GM12878 (cell line): ENCODE data around the gene MORC1. TPM values are rescaled to one million over a fixed set of nuclear protein-coding genes. Genes with fewer than 3 reads are reported as not detected.

ENCODE experiments used
- ATAC-seq: fragments of 200-7000 bp; cut with Tn5 transposase; 3 replicates; pipeline ENCODE4 v1.9.1; 2020; ENCODE audit warnings: mild to moderate bottlenecking, moderate library complexity
- BruUV-seq: library from RNA; stranded (reverse); fragments of 400-500 nt; replicated peaks from 2 replicates; lab custom pipeline; 2021; lab: Mats Ljungman, UMichigan
- CTCF ChIA-PET: fragments of 300-600 bp; sonication (Branson Sonifier 250); formaldehyde crosslinking; extraction: SDS; loops from one replicate; lab custom pipeline; 2021; ENCODE audit warnings: inconsistent platforms; lab: Yijun Ruan, JAX
- POLR2A ChIA-PET: fragments of 350-600 bp; formaldehyde crosslinking; extraction: SDS; loops from one replicate; lab custom pipeline; 2021; ENCODE audit warnings: inconsistent platforms; lab: Charles Lee
- RAD21 ChIA-PET: fragments of 300-600 bp; sonication (Branson Sonifier 250); formaldehyde crosslinking; loops from one replicate; lab custom pipeline; 2023; ENCODE audit warnings: antibody characterized with exemption; ENCODE audit not compliant: unreplicated experiment; lab: Charles Lee
- SMC1A ChIA-PET: fragments of 300-600 bp; sonication (Branson Sonifier 250); formaldehyde crosslinking; loops from one replicate; lab custom pipeline; 2023; ENCODE audit not compliant: unreplicated experiment, uncharacterized antibody; lab: Charles Lee
- DNase-seq: peaks from one replicate; pipeline ENCODE4 v3.0.0-alpha.2; 2011; ENCODE audit warnings: low read depth, low spot score
- FAIRE-seq: peaks from 3 replicates; lab custom pipeline; 2011; peaks lifted over from hg19 to GRCh38; lab: Jason Lieb, UNC
- H2AFZ ChIP-seq: 2 replicates; pipeline ENCODE4 v1.6.0; 2011; ENCODE audit warnings: low read depth, low read length, control low read depth; ENCODE audit not compliant: control insufficient read depth
- H3K27ac ChIP-seq: 2 replicates; pipeline ENCODE4 v1.5.1; 2011; ENCODE audit warnings: control low read depth; ENCODE audit not compliant: control insufficient read depth, insufficient read depth
- H3K27me3 ChIP-seq, 2 experiments: replicated peaks in 1 of 2; 2 replicates each; pipeline versions ENCODE4 v1.6.0 to v1.6.1; 2011; ENCODE audit warnings: low read length in 1 of 2; ENCODE audit not compliant: control insufficient read depth in 2 of 2, insufficient read depth in 2 of 2
- H3K36me3 ChIP-seq, 2 experiments: 2 replicates each; pipeline ENCODE4 v1.5.1; 2011; ENCODE audit warnings: low read length in 1 of 2; ENCODE audit not compliant: control insufficient read depth in 2 of 2, insufficient read depth in 2 of 2
- H3K4me1 ChIP-seq: 2 replicates; pipeline ENCODE4 v1.6.1; 2011; ENCODE audit warnings: mild to moderate bottlenecking, low read length, moderate library complexity, mixed read lengths; ENCODE audit not compliant: control insufficient read depth, insufficient read depth
- H3K4me2 ChIP-seq: 2 replicates; pipeline ENCODE4 v1.6.0; 2011; ENCODE audit warnings: control low read depth; ENCODE audit not compliant: control insufficient read depth, insufficient read depth
- H3K4me3 ChIP-seq: fragments of 200-600 bp; sonication (generic); 2 replicates; pipeline ENCODE4 v1.5.1; 2016
- H3K79me2 ChIP-seq: 2 replicates; pipeline ENCODE4 v1.6.0; 2011; ENCODE audit warnings: low read length; ENCODE audit not compliant: control insufficient read depth, insufficient read depth
- H3K9ac ChIP-seq: 2 replicates; pipeline ENCODE4 v1.8.0; 2011; ENCODE audit warnings: low read length, control low read depth, mixed read lengths; ENCODE audit not compliant: control insufficient read depth, insufficient read depth
- H3K9me3 ChIP-seq: replicated peaks from 3 replicates; pipeline ENCODE4 v1.5.1; 2011; ENCODE audit warnings: mild to moderate bottlenecking, low read length; ENCODE audit not compliant: control insufficient read depth, insufficient read depth
- H4K20me1 ChIP-seq: 2 replicates; pipeline ENCODE4 v1.6.0; 2011; ENCODE audit not compliant: control insufficient read depth, insufficient read depth
- BCL11A ChIP-seq: IDR thresholded peaks from 2 replicates; pipeline ENCODE4 v1.6.1; 2011; ENCODE audit warnings: low read depth, low read length
- BMI1 ChIP-seq: fragments of 450-650 bp; IDR thresholded peaks from 2 replicates; pipeline ENCODE4 v1.6.1; 2016; ENCODE audit warnings: mild to moderate bottlenecking, moderate library complexity, borderline replicate concordance
- ESRRA ChIP-seq: IDR thresholded peaks from 2 replicates; pipeline ENCODE4 v1.6.1; 2012; ENCODE audit warnings: mild to moderate bottlenecking, low read length, improper control_type of control experiment
- LARP7 ChIP-seq: fragments of 450-650 bp; IDR thresholded peaks from 2 replicates; pipeline ENCODE4 v1.6.1; 2017; ENCODE audit warnings: mild to moderate bottlenecking
- MEF2B ChIP-seq: fragments of 450-650 bp; IDR thresholded peaks from 2 replicates; pipeline ENCODE4 v1.6.1; 2018; ENCODE audit warnings: mild to moderate bottlenecking, moderate library complexity; ENCODE audit not compliant: partially characterized antibody, poor library complexity, severe bottlenecking
- SUZ12 ChIP-seq: fragments of 200-600 bp; sonication (generic); IDR thresholded peaks from one replicate; pipeline ENCODE4 v1.6.1; 2018; ENCODE audit warnings: antibody characterized with exemption, mild to moderate bottlenecking; ENCODE audit not compliant: unreplicated experiment
- TCF3 ChIP-seq: IDR thresholded peaks from 2 replicates; pipeline ENCODE4 v1.6.1; 2012; ENCODE audit warnings: low read depth, mild to moderate bottlenecking, low read length, borderline replicate concordance; ENCODE audit not compliant: insufficient read depth
- YBX1 ChIP-seq: fragments of 450-650 bp; IDR thresholded peaks from 2 replicates; pipeline ENCODE4 v1.6.1; 2016; ENCODE audit warnings: antibody characterized with exemption
- WGBS: methylation state at CpG from one replicate; pipeline ENCODE4 v1.1.6; 2016; ENCODE audit warnings: low lambda C conversion rate; ENCODE audit not compliant: insufficient replicate concordance, insufficient coverage; ENCODE audit errors: missing lambda C conversion rate; 5-methylcytosine and 5-hydroxymethylcytosine counted together
- in situ Hi-C: fragments of 300-500 bp; cut with MboI; formaldehyde crosslinking; loops from 9 replicates; pipeline ENCODE4 v1.14.3; 2018; ENCODE audit warnings: mixed read lengths
- intact Hi-C: fragments of 100-400 bp; cut with micrococcal nuclease; formaldehyde crosslinking; loops from one replicate; pipeline ENCODE4 v1.14.2; 2022; ENCODE audit not compliant: unreplicated experiment
- polyA plus RNA-seq, 11 experiments: library from polyadenylated mRNA; depleted of rRNA in 4 of 11; unstranded in 6 of 11; stranded (reverse) in 5 of 11; fragments of >200 nt; fragmentation: Nextera tagmentation in 4 of 11; fragmentation: Illumina TruSeq in 1 of 11; extraction: Ambion mirVana in 4 of 11; extraction: Trizol in 1 of 11; gene quantifications; 1 replicate in 1 of 11; 2 replicates in 10 of 11; pipeline versions ENCODE4 v1.2.1 to v1.2.3, GENCODE V29; 2011 to 2016; ENCODE audit warnings: inconsistent platforms in 2 of 11, missing spikeins in 2 of 11, low read depth in 1 of 11
- total RNA-seq, 4 experiments: library from RNA; depleted of rRNA in 3 of 4; stranded (reverse); fragments of >200 nt in 3 of 4; fragmentation: Illumina TruSeq in 1 of 4; extraction: Trizol in 1 of 4; gene quantifications; 2 replicates each; pipeline versions ENCODE4 v1.2.1 to v1.2.3, GENCODE V29; 2013 to 2021
- TF ChIP-seq, protein P1 (sequence below): IDR thresholded peaks from 2 replicates; pipeline ENCODE4 v1.6.1; 2012; ENCODE audit warnings: low read depth, low read length, improper control_type of control experiment

Gene MORC1
- total and polyA plus RNA-seq, 10 of the 15 experiments (the other 5 are each of a cell fraction or from before 2014, with no cell fraction given) = 0.18 TPM; not detected in 9

DNA sequence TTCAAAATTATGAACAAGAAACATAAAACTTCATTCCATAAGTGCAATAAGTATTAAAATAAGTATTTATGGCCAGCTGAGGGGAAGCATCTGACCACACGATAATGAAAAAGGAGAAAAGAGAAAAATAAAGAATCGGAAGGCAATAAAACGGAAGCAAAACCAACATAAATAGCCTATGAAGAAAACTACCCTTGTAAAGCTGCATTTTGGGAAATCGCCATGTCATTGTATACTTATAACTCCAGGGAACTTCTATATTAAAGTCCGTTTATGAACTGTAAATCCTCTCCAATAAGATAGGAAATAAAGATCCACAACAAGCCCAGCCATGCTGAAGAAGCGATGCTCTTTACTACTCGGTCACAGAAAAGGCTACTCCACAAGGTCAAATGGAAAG lies 47.7 kb downstream of the MORC1 start:
- no peak for ATAC-seq
- ChIA-PET POLR2A (interaction anchor here (2.0 kb wide), 1 partner anchor 11 kb away, joined by 6 read pairs; no protein-coding TSS in a partner anchor), RAD21 (interaction anchor here (0.7 kb wide), 1 partner anchor 47 kb away, joined by 3 read pairs; no protein-coding TSS in a partner anchor), SMC1A (interaction anchor here (1.1 to 4.6 kb wide), 4 partner anchors 12 to 52 kb away, joined by 4 to 36 read pairs (median 13); no protein-coding TSS in a partner anchor), CTCF (interaction anchor here (0.9 to 3.7 kb wide), 8 partner anchors 8 to 46 kb away, joined by 3 to 33 read pairs (median 8); no protein-coding TSS in a partner anchor)
- 67% methylated on average over 7 of the region's 7 CpGs for WGBS
- Histone ChIP-seq H3K27ac (no peak overlapping the region), H3K79me2 (no peaks in the 10 kb centered on the region), H3K9ac (no peak overlapping the region), H3K4me3 (no peak overlapping the region), H4K20me1 (no peaks in the 10 kb centered on the region), H3K4me2 (no peak overlapping the region), H3K9me3 (no peaks in the 10 kb centered on the region), H2AFZ (no peak overlapping the region), H3K4me1 (peaks cover 13% of the 10 kb centered on the region), H3K27me3 (no peaks in the 10 kb centered on the region), H3K36me3 (no peaks in the 10 kb centered on the region)
- no peak for FAIRE-seq
- BruUV-seq = no TSS peak
- TF ChIP-seq MEF2B = no peak
- in situ Hi-C loops (no loop called here), intact Hi-C loops (no loop called here)
- no peak for DNase-seq

DNA sequence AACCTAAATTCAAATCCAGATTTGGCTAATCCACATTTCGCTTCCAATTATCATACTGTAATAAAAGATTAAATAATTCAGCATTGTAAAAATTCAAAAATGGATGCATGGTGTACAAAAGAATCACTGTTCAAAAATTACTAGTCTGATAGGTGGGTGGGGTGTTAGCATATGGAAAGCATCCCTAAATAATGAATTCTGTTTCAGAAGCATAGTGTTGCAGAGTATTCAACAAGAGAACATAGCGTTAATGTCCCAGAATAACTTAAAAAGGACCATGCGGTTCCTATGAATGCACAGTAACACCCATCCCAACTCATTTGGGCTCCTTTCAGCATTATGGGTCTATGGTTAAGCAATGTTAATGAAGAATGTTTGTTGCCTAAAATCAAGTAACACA lies 51.1 kb downstream of the MORC1 start:
- SMC1A ChIA-PET = no interaction called here
- no TSS peak for BruUV-seq
- Histone ChIP-seq H3K79me2 (no peaks in the 10 kb centered on the region), H3K9ac (no peak overlapping the region), H3K27ac (no peak overlapping the region), H2AFZ (no peak overlapping the region), H3K36me3 (no peaks in the 10 kb centered on the region), H3K4me1 (peaks cover 6% of the 10 kb centered on the region), H3K9me3 (no peaks in the 10 kb centered on the region), H3K4me3 (no peak overlapping the region), H3K27me3 (no peaks in the 10 kb centered on the region), H3K4me2 (no peak overlapping the region), H4K20me1 (no peaks in the 10 kb centered on the region)
- ATAC-seq (no peak), FAIRE-seq (no peak), DNase-seq (no peak)
- RAD21 ChIA-PET = no interaction called here
- CTCF ChIA-PET = interaction anchor here (1.1 kb wide), 1 partner anchor 40 kb away, joined by 3 read pairs; no protein-coding TSS in a partner anchor
- in situ Hi-C loops = no loop called here
- TF ChIP-seq, protein P1, sequence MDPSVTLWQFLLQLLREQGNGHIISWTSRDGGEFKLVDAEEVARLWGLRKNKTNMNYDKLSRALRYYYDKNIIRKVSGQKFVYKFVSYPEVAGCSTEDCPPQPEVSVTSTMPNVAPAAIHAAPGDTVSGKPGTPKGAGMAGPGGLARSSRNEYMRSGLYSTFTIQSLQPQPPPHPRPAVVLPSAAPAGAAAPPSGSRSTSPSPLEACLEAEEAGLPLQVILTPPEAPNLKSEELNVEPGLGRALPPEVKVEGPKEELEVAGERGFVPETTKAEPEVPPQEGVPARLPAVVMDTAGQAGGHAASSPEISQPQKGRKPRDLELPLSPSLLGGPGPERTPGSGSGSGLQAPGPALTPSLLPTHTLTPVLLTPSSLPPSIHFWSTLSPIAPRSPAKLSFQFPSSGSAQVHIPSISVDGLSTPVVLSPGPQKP = no peak
- TF ChIP-seq TCF3 (no peak), ESRRA (no peak), LARP7 (no peak), BCL11A (no peak), SUZ12 (no peak), YBX1 (no peak), BMI1 (no peak)
- 36% methylated on average over 3 of the region's 3 CpGs for WGBS
- POLR2A ChIA-PET = no interaction called here
- intact Hi-C loops = no loop called here
